ENCODE results near the gene DOCK4.

- TF ChIP-seq CTCF (conservative IDR thresholded peaks at IDR 0.05 in 1 of 2, IDR thresholded peaks at IDR 0.05 in 1 of 2; ENCODE audit: extremely low read depth in 1 of 2, insufficient read depth in 1 of 2, low read depth in 1 of 2, low read length in 2 of 2) (no peak), EZH2 (IDR thresholded peaks at IDR 0.05; ENCODE audit: borderline replicate concordance, low read length) (no peak)
These were observed 191.1 kb downstream of the DOCK4 start for GRCh38 chr7:112015146-112015545.

Measured in mammary epithelial cell (primary cell).